HCT116 (cell line): ENCODE measurements around the gene SLC35A4. TPM values are rescaled to one million over a fixed set of nuclear protein-coding genes. Genes with fewer than 3 reads are reported as not detected.

ENCODE experiments used
- ATAC-seq: fragments of 200-7000 bp; cut with Tn5 transposase; 2 replicates; pipeline ENCODE4 v1.9.1; 2020; ENCODE audit warnings: mild to moderate bottlenecking, moderate library complexity
- BruUV-seq: library from RNA; stranded (reverse); fragments of 400-500 nt; replicated peaks from 2 replicates; lab custom pipeline; 2021; lab: Mats Ljungman, UMichigan
- CTCF ChIA-PET: fragments of 300-600 bp; sonication (Branson Sonifier 250); formaldehyde crosslinking; loops from one replicate; lab custom pipeline; 2021; ENCODE audit warnings: antibody characterized with exemption; lab: Charles Lee
- POLR2A ChIA-PET: fragments of 300-600, 350-600 bp; sonication (Branson Sonifier 250); formaldehyde crosslinking; loops from one replicate; lab custom pipeline; 2021; ENCODE audit warnings: antibody characterized with exemption; lab: Charles Lee
- RAD21 ChIA-PET, 2 experiments: fragments of 300-600 bp; sonication (Branson Sonifier 250); formaldehyde crosslinking; loops; one replicate each; lab custom pipeline; 2023; ENCODE audit warnings: low total read pairs in 2 of 2; ENCODE audit not compliant: uncharacterized antibody in 2 of 2, unreplicated experiment in 2 of 2, low non-redundant PET in 1 of 2; lab: Charles Lee
- DNase-seq: peaks from one replicate; pipeline ENCODE4 v3.0.0-alpha.2; 2010; ENCODE audit warnings: low read depth, low spot score
- H2AFZ ChIP-seq: fragments of 200-600 bp; shearing (Covaris generic), sonication (generic); 2 replicates; pipeline ENCODE4 v1.6.1; 2017; ENCODE audit warnings: low read depth, mixed run types, mixed read lengths, antibody characterized with exemption, low read length; ENCODE audit not compliant: poor library complexity, severe bottlenecking
- H3K27ac ChIP-seq: 2 replicates; pipeline ENCODE4 v1.5.1; 2012; ENCODE audit warnings: low read depth, low read length
- H3K27me3 ChIP-seq: fragments of 200-600 bp; sonication (generic); 2 replicates; pipeline ENCODE4 v1.6.1; 2016; ENCODE audit warnings: mixed run types, low read length, mixed read lengths; ENCODE audit not compliant: insufficient read depth
- H3K36me3 ChIP-seq, 2 experiments: fragments of 200-500 bp in 1 of 2; fragments of 200-600 bp in 1 of 2; sonication (Bioruptor generic) in 1 of 2; sonication (generic) in 1 of 2; 2 replicates each; pipeline versions ENCODE4 v1.5.1 to v1.6.1; 2014 to 2016; ENCODE audit warnings: low read length in 2 of 2, inconsistent platforms in 1 of 2, mixed read lengths in 1 of 2, mixed run types in 1 of 2; ENCODE audit not compliant: insufficient read depth in 2 of 2, control insufficient read depth in 1 of 2
- H3K4me1 ChIP-seq, 2 experiments: fragments of 200-600 bp in 1 of 2; sonication (generic) in 1 of 2; 2 replicates each; pipeline versions ENCODE4 v1.5.1 to v1.6.1; 2012 to 2017; ENCODE audit warnings: low read length in 2 of 2, inconsistent platforms in 1 of 2, mild to moderate bottlenecking in 1 of 2, mixed read lengths in 1 of 2, mixed run types in 1 of 2, moderate library complexity in 1 of 2; ENCODE audit not compliant: insufficient read depth in 2 of 2, control insufficient read depth in 1 of 2
- H3K4me2 ChIP-seq: fragments of 200-600 bp; sonication (generic); 2 replicates; pipeline ENCODE4 v1.6.1; 2017; ENCODE audit warnings: mixed run types, low read length, mixed read lengths
- H3K4me3 ChIP-seq, 2 experiments: fragments of 200-600 bp in 1 of 2; sonication (generic) in 1 of 2; replicated peaks in 1 of 2; 2 replicates each; pipeline ENCODE4 v1.5.1; 2011 to 2016; ENCODE audit warnings: low read length in 2 of 2, control low read depth in 1 of 2, low read depth in 1 of 2, mild to moderate bottlenecking in 1 of 2, mixed read lengths in 1 of 2, mixed run types in 1 of 2
- H3K79me2 ChIP-seq: fragments of 200-600 bp; sonication (generic); 2 replicates; pipeline ENCODE4 v1.6.1; 2017; ENCODE audit warnings: mild to moderate bottlenecking, mixed run types, low read length, moderate library complexity, mixed read lengths; ENCODE audit not compliant: insufficient read depth
- H3K9ac ChIP-seq: fragments of 200-600 bp; sonication (generic); 2 replicates; pipeline ENCODE4 v1.6.1; 2016; ENCODE audit warnings: low read length, mixed read lengths
- H3K9me2 ChIP-seq: fragments of 200-600 bp; sonication (generic), shearing (Covaris generic); 2 replicates; pipeline ENCODE4 v1.6.1; 2017; ENCODE audit warnings: mixed run types, mild to moderate bottlenecking, moderate library complexity; ENCODE audit not compliant: insufficient read depth
- H3K9me3 ChIP-seq, 2 experiments: fragments of 200-500 bp in 1 of 2; fragments of 200-600 bp in 1 of 2; sonication (Bioruptor generic) in 1 of 2; sonication (generic) in 1 of 2; 2 replicates each; pipeline ENCODE4 v1.6.1; 2014 to 2017; ENCODE audit warnings: low read length in 2 of 2, mixed read lengths in 2 of 2, inconsistent platforms in 1 of 2, low read depth in 1 of 2, mild to moderate bottlenecking in 1 of 2, mixed run types in 1 of 2, moderate library complexity in 1 of 2; ENCODE audit not compliant: control insufficient read depth in 1 of 2, insufficient read depth in 1 of 2
- H4K20me1 ChIP-seq: fragments of 200-600 bp; sonication (generic), shearing (Covaris generic); 2 replicates; pipeline ENCODE4 v1.6.1; 2017; ENCODE audit warnings: mixed run types, mild to moderate bottlenecking, moderate library complexity; ENCODE audit not compliant: insufficient read depth
- EZH2phosphoT487 ChIP-seq: fragments of 200-600 bp; IDR thresholded peaks from 2 replicates; pipeline ENCODE4 v1.6.1; 2018; ENCODE audit warnings: antibody characterized with exemption, borderline replicate concordance
- REST ChIP-seq: IDR thresholded peaks from 2 replicates; pipeline ENCODE4 v1.6.1; 2012; ENCODE audit warnings: low read depth
- SIN3A ChIP-seq: IDR thresholded peaks from 2 replicates; pipeline ENCODE4 v1.6.1; 2012; ENCODE audit warnings: low read depth
- ZFX ChIP-seq: fragments of 450-650 bp; IDR thresholded peaks from 2 replicates; pipeline ENCODE4 v1.6.1; 2017
- intact Hi-C: fragments of 100-400 bp; cut with micrococcal nuclease; formaldehyde crosslinking; loops from 2 replicates; pipeline ENCODE4 v1.10.0; 2022
- total RNA-seq: library from RNA; stranded (reverse); gene quantifications from one replicate; pipeline ENCODE4 v1.2.1, GENCODE V29; 2021; ENCODE audit not compliant: unreplicated experiment
- TF ChIP-seq, protein P1 (sequence below): IDR thresholded peaks from 2 replicates; pipeline ENCODE4 v1.6.1; 2012
- TF ChIP-seq, protein P2 (sequence below): IDR thresholded peaks from 2 replicates; pipeline ENCODE4 v1.6.1; 2011; ENCODE audit warnings: mild to moderate bottlenecking, low read length, moderate library complexity; ENCODE audit not compliant: insufficient replicate concordance; ENCODE audit errors: extremely low read depth

The SLC35A4 gene
- total RNA-seq, 1 experiment from 2014 or later: 37.5 TPM

DNA sequence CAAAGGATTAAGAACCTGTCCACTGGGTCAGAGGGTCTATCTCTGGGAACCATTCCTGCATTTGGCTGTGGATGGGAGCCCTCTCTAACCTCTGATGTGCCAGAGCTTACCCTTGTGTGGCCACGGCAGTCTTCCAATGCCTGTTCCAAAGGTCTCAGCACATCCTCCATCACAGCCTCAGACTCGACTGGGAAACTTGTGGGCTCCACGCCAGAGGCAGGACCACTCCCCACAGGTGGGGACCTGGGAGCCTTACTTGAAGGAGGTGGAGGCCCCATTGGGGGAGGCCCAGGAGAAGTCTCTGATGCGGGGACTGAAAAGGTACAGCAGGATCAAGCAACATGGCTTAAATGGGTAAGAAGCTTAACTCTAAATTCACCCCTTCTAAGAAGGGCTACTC, 12.8 kb upstream of the SLC35A4 start:
- H4K20me1 ChIP-seq: no peaks in the 10 kb centered on the region; the same call in 1 of the 2 replicates
- H3K9me3 ChIP-seq: no peaks in the 10 kb centered on the region
- ATAC-seq (no peak), DNase-seq (no peak)
- TF ChIP-seq, protein P1, sequence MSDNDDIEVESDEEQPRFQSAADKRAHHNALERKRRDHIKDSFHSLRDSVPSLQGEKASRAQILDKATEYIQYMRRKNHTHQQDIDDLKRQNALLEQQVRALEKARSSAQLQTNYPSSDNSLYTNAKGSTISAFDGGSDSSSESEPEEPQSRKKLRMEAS: no peak
- no peak for TF ChIP-seq SIN3A
- no peak for TF ChIP-seq REST
- TF ChIP-seq ZFX: no peak
- TF ChIP-seq EZH2phosphoT487: no peak
- TF ChIP-seq, protein P2, sequence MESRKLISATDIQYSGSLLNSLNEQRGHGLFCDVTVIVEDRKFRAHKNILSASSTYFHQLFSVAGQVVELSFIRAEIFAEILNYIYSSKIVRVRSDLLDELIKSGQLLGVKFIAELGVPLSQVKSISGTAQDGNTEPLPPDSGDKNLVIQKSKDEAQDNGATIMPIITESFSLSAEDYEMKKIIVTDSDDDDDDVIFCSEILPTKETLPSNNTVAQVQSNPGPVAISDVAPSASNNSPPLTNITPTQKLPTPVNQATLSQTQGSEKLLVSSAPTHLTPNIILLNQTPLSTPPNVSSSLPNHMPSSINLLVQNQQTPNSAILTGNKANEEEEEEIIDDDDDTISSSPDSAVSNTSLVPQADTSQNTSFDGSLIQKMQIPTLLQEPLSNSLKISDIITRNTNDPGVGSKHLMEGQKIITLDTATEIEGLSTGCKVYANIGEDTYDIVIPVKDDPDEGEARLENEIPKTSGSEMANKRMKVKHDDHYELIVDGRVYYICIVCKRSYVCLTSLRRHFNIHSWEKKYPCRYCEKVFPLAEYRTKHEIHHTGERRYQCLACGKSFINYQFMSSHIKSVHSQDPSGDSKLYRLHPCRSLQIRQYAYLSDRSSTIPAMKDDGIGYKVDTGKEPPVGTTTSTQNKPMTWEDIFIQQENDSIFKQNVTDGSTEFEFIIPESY: no peak
- ChIA-PET CTCF (no interaction called here), RAD21 (no interaction called here), POLR2A (no interaction called here)
- no TSS peak for BruUV-seq
- no peaks in the 10 kb centered on the region for H3K27me3 ChIP-seq
- no peak overlapping the region for H3K9ac ChIP-seq
- H3K36me3 ChIP-seq: peaks cover 9 to 40% of the 10 kb centered on the region in 2 experiments; a peak in 3 of 4 replicates
- no peak overlapping the region for H2AFZ ChIP-seq
- intact Hi-C loops: no loop called here
- no peak overlapping the region for H3K27ac ChIP-seq
- H3K4me1 ChIP-seq: peaks cover 5 to 40% of the 10 kb centered on the region in 2 experiments; a peak in 3 of 4 replicates
- H3K4me3 ChIP-seq: no peak overlapping the region
- H3K4me2 ChIP-seq: no peak overlapping the region
- peaks cover 65% of the 10 kb centered on the region for H3K79me2 ChIP-seq
- H3K9me2 ChIP-seq: no peaks in the 10 kb centered on the region
